Psoas muscle (tissue), 8 donors: Measurements from ENCODE around the gene HPCA. TPM values are rescaled to one million over a fixed set of nuclear protein-coding genes. Genes with fewer than 3 reads are reported as not detected.

ENCODE experiments used
- ATAC-seq, 4 donors: fragments of 200-7000 bp; cut with Tn5 transposase; one replicate each; pipeline ENCODE4 v1.9.1; 2020; ENCODE audit warnings: moderate library complexity in 3 of 4, mild to moderate bottlenecking in 2 of 4
- DNase-seq, 2 donors: peaks; one replicate each; pipeline ENCODE4 v3.0.0-alpha.2; 2020
- H3K27ac ChIP-seq: fragments of 200-600 bp; one replicate; pipeline ENCODE4 v1.8.0; 2022
- H3K27me3 ChIP-seq, 3 donors: fragments of 200-600 bp in 1 of 3; one replicate each; pipeline versions ENCODE4 v1.6.1 to v1.8.0; 2013 to 2022; ENCODE audit warnings: low read length in 2 of 3, mild to moderate bottlenecking in 2 of 3, moderate library complexity in 1 of 3; ENCODE audit not compliant: insufficient read depth in 3 of 3
- H3K36me3 ChIP-seq, 2 donors: fragments of 200-600 bp in 1 of 2; one replicate each; pipeline versions ENCODE4 v1.6.1 to v1.8.0; 2013 to 2022; ENCODE audit warnings: low read depth in 1 of 2, mild to moderate bottlenecking in 1 of 2, moderate library complexity in 1 of 2; ENCODE audit not compliant: insufficient read depth in 1 of 2
- H3K4me1 ChIP-seq: fragments of 200-600 bp; one replicate; pipeline ENCODE4 v1.8.0; 2022
- H3K4me3 ChIP-seq: fragments of 200-600 bp; one replicate; pipeline ENCODE4 v1.8.0; 2022; ENCODE audit warnings: mild to moderate bottlenecking
- H3K9me3 ChIP-seq: fragments of 200-600 bp; one replicate; pipeline ENCODE4 v1.8.0; 2022
- CTCF ChIP-seq: fragments of 200-600 bp; IDR thresholded peaks from one replicate; pipeline ENCODE4 v1.8.0; 2022; ENCODE audit warnings: antibody characterized with exemption
- WGBS, 3 donors: extraction: QIAGEN DNeasy Blood & Tissue Kit; methylation state at CpG; one replicate each; pipeline versions ENCODE4 v1.1.6 to v1.1.7; 2013; 5-methylcytosine and 5-hydroxymethylcytosine counted together
- intact Hi-C, 2 donors: fragments of 100-400 bp; cut with DNase I; formaldehyde crosslinking; loops; one replicate each; pipeline versions ENCODE4 v1.11.0 to v1.14.2; 2022
- polyA plus RNA-seq, 3 donors: library from polyadenylated mRNA; stranded (reverse); fragments of 200-250 nt; gene quantifications; one replicate each; pipeline ENCODE4 v1.2.3, GENCODE V29; 2013
- total RNA-seq, 4 donors: library from RNA; stranded (reverse); fragmentation: NEBNext Ultra II Directional in 2 of 4; extraction: Animal tissue kit (Norgen Biotek cat#: 25700) in 2 of 4; gene quantifications; one replicate each; pipeline versions ENCODE4 v1.2.1 to v1.2.4, GENCODE V29; 2021 to 2023
- donor health status: healthy with polysubstance abuse.
- donor health status: DM: no; HTN: no; CAD: no; lungs with moderate emphysema.
- donor health status: Bipolar disorder and iron deficiency.
- donor health status: healthy.
- donor health status: DM: yes; HTN: yes; CAD: no.
- donor health status: DM: no; HTN: no; CAD: no.
- donor health status: DM: no; HTN: no; CAD: no.
- donor health status: DM: yes; HTN: yes; CAD: no.

Gene HPCA
- total and polyA plus RNA-seq, 7 donors = 0.22 TPM; not detected in 6

DNA sequence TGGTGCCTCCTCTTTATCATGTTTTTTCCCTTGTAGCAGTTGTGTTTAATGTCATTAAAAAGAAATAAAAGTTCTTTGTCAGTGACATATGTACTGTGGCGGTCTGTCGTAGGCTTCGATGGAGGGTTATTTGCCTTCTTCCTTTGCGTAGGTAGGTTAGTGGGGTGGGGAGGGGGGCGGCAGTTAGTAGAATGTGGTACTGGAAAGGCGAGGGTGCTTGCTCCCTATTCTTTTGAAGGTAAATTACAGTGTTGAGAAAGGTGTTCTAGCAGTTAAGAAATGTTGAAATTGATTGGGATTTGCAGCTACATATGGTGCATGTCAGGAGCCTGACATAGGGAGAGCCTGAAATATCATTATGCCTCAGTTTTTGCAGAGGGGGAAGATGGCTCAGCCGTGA, 27.5 kb upstream of the HPCA start:
- peak overlapping the region; percentile 31 for H3K27ac ChIP-seq
- DNase-seq = no peak
- H3K4me1 ChIP-seq = peaks cover 12% of the 10 kb centered on the region
- no peak overlapping the region for H3K4me3 ChIP-seq
- intact Hi-C loops = no loop called here
- peaks cover 0 to 72% of the 10 kb centered on the region in 2 donors for H3K36me3 ChIP-seq
- 89 to 95% (median 91%) methylated on average over 7 of the region's 7 CpGs for WGBS, 3 donors
- TF ChIP-seq CTCF = no peak
- no peak for ATAC-seq
- H3K27me3 ChIP-seq = no peaks in the 10 kb centered on the region
- H3K9me3 ChIP-seq = no peaks in the 10 kb centered on the region

DNA sequence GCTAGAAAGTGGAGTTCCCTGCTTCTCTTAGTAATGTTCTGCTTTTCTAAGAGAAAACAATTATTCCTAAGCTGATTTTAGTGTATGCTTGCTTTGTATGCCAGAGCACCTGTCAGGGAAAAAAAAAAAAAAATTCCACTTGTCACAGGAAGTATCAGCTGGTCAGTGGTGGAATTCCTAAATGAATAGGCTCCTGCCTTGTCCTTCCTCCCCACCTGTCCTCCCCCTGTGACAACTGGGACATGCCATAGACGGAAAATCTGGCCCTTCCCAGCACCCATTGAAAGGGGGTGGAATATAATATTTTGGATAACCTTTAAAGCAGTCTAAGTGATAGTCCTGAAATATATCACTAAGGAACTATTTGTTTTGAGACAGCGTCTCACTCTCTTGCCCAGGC, 26.4 kb upstream of the HPCA start:
- peak overlapping the region; percentile 31 for H3K27ac ChIP-seq
- 29 to 38% (median 30%) methylated on average over 2 of the region's 2 CpGs for WGBS, 3 donors
- TF ChIP-seq CTCF = no peak

GRCh38 chr1:32860566-32860965, 25.7 kb upstream of the HPCA start:
- no peak overlapping the region for H3K4me3 ChIP-seq
- H3K9me3 ChIP-seq = no peaks in the 10 kb centered on the region
- no peak for TF ChIP-seq CTCF
- DNase-seq (no peak), ATAC-seq (no peak)
- peaks cover 21% of the 10 kb centered on the region for H3K4me1 ChIP-seq
- intact Hi-C loops = no loop called here
- H3K27me3 ChIP-seq = no peaks in the 10 kb centered on the region
- no peak overlapping the region for H3K27ac ChIP-seq
- peaks cover 0 to 55% of the 10 kb centered on the region in 2 donors for H3K36me3 ChIP-seq

More for the DNA sequence above, 26.4 kb upstream of the HPCA start:
- no peaks in the 10 kb centered on the region for H3K9me3 ChIP-seq
- peaks cover 0 to 62% of the 10 kb centered on the region in 2 donors for H3K36me3 ChIP-seq
- peaks cover 18% of the 10 kb centered on the region for H3K4me1 ChIP-seq
- no peaks in the 10 kb centered on the region for H3K27me3 ChIP-seq
- no peak overlapping the region for H3K4me3 ChIP-seq
- DNase-seq = no peak
- intact Hi-C loops = no loop called here
- ATAC-seq = peak; percentile 43 to 80 (median 62)

GRCh38 chr1:32861904-32862695, 24.2 kb upstream of the HPCA start:
- intact Hi-C loops = no loop called here
- no peak for DNase-seq
- Histone ChIP-seq H3K27me3 (no peaks in the 10 kb centered on the region), H3K9me3 (no peaks in the 10 kb centered on the region), H3K27ac (no peak overlapping the region), H3K4me3 (no peak overlapping the region), H3K36me3 (peaks cover 0 to 40% of the 10 kb centered on the region in 2 donors), H3K4me1 (peaks cover 27% of the 10 kb centered on the region)
- no peak for TF ChIP-seq CTCF
- ATAC-seq = no peak
- WGBS, 3 donors = 63 to 71% (median 67%) methylated on average over 3 of the region's 3 CpGs
